Anterior cingulate cortex (tissue), 58 donors: ENCODE data around the gene FRG2.
"Not testable (repeated sequence)": the region's sequence is repeated elsewhere in the genome, so short reads cannot be mapped to it uniquely, and the experiment has no call there.

Experiments used
- DNase-seq, 58 donors: peaks; one replicate each; lab custom pipeline; 2025; lab: John Stamatoyannopoulos, UW

Gene FRG2

GRCh38 chr4:190027156-190027555, at the start of gene FRG2:
FRG2 (minus strand) TSS chr4:190027256; CDS start chr4:190027204, 52 bp downstream.
- not testable (repeated sequence) for DNase-seq

- DNase-seq, result not testable (repeated sequence)
Observed at GRCh38 chr4:190068351-190068750, 41.3 kb upstream of the FRG2 start.

GRCh38 chr4:190064805-190065204, 37.7 kb upstream of the FRG2 start:
- not testable (repeated sequence) for DNase-seq

- DNase-seq, result not testable (repeated sequence)
Observed at GRCh38 chr4:190064342-190064741, 37.3 kb upstream of the FRG2 start, which contains the start of gene DBET. DBET (plus strand) TSS chr4:190064502.

GRCh38 chr4:190058997-190059396, 31.9 kb upstream of the FRG2 start:
- DNase-seq, result not testable (repeated sequence)

GRCh38 chr4:190049378-190050239, 22.6 kb upstream of the FRG2 start:
- DNase-seq, result not testable (repeated sequence)

- not testable (repeated sequence) for DNase-seq
Observed at GRCh38 chr4:190047627-190048026, 20.6 kb upstream of the FRG2 start.

GRCh38 chr4:190040873-190041272, 13.8 kb upstream of the FRG2 start:
- not testable (repeated sequence) for DNase-seq

GRCh38 chr4:190037704-190038388, 10.8 kb upstream of the FRG2 start:
- not testable (repeated sequence) for DNase-seq

GRCh38 chr4:190031264-190031663, 4.2 kb upstream of the FRG2 start:
- DNase-seq, result not testable (repeated sequence)

GRCh38 chr4:190022614-190023281, 4.3 kb downstream of the FRG2 start:
- DNase-seq, result not testable (repeated sequence)

GRCh38 chr4:190021973-190022372, 5.1 kb downstream of the FRG2 start:
- DNase-seq, result not testable (repeated sequence)

GRCh38 chr4:190020790-190021717, 6.0 kb downstream of the FRG2 start:
- no peak for DNase-seq

GRCh38 chr4:190019859-190020463, 7.1 kb downstream of the FRG2 start:
- not testable (repeated sequence) for DNase-seq

GRCh38 chr4:190019023-190019858, 7.8 kb downstream of the FRG2 start:
- DNase-seq, result no peak

- DNase-seq, result no peak
Observed at GRCh38 chr4:190018201-190018920, 8.7 kb downstream of the FRG2 start.

- DNase-seq, result no peak
Observed at GRCh38 chr4:190017357-190018200, 9.5 kb downstream of the FRG2 start.
